ENCODE results near the gene FTO.
A peak's percentile ranks its signal among the peaks of the same experiment; 100 is the strongest.

Gene FTO

GRCh38 chr16:53901408-53901807 lies 197.5 kb downstream of the FTO start:
- no peak for DNase-seq (ENCODE audit: low spot score)

- no peak for DNase-seq (ENCODE audit: low spot score)
Observed at GRCh38 chr16:53904533-53904932, 200.6 kb downstream of the FTO start.

GRCh38 chr16:53905028-53905427 lies 201.1 kb downstream of the FTO start:
- DNase-seq (ENCODE audit: low spot score) = no peak

- DNase-seq (ENCODE audit: low spot score) = no peak
Observed at GRCh38 chr16:53908731-53909130, 204.8 kb downstream of the FTO start.

GRCh38 chr16:53910990-53911389 lies 207.0 kb downstream of the FTO start:
- no peak for DNase-seq (ENCODE audit: low spot score)

GRCh38 chr16:53911513-53911912 lies 207.6 kb downstream of the FTO start:
- DNase-seq (ENCODE audit: low spot score) = no peak

GRCh38 chr16:53912155-53912554 lies 208.2 kb downstream of the FTO start:
- no peak for DNase-seq (ENCODE audit: low spot score)

GRCh38 chr16:53913099-53913870 lies 209.3 kb downstream of the FTO start:
- DNase-seq (ENCODE audit: low spot score) = peak; percentile 55

- peak; percentile 32 for DNase-seq (ENCODE audit: low spot score)
Observed at GRCh38 chr16:53913920-53914319, 210.0 kb downstream of the FTO start.

GRCh38 chr16:53914736-53915135 lies 210.8 kb downstream of the FTO start:
- no peak for DNase-seq (ENCODE audit: low spot score)

GRCh38 chr16:53915452-53916160 lies 211.7 kb downstream of the FTO start:
- no peak for DNase-seq (ENCODE audit: low spot score)

- no peak for DNase-seq (ENCODE audit: low spot score)
Observed at GRCh38 chr16:53920988-53921387, 217.0 kb downstream of the FTO start.

- DNase-seq (ENCODE audit: low spot score) = no peak
Observed at GRCh38 chr16:53922067-53922806, 218.3 kb downstream of the FTO start.

- DNase-seq (ENCODE audit: low spot score) = no peak
Observed at GRCh38 chr16:53922807-53923571, 219.0 kb downstream of the FTO start.

GRCh38 chr16:53924331-53925106 lies 220.6 kb downstream of the FTO start:
- DNase-seq (ENCODE audit: low spot score) = no peak

GRCh38 chr16:53925107-53925410 lies 221.1 kb downstream of the FTO start:
- no peak for DNase-seq (ENCODE audit: low spot score)

- DNase-seq (ENCODE audit: low spot score) = no peak
Observed at GRCh38 chr16:53925526-53925925, 221.6 kb downstream of the FTO start.

GRCh38 chr16:53926209-53926608 lies 222.3 kb downstream of the FTO start:
- DNase-seq (ENCODE audit: low spot score) = no peak

GRCh38 chr16:53932975-53933374 lies 229.0 kb downstream of the FTO start:
- no peak for DNase-seq (ENCODE audit: low spot score)

- DNase-seq (ENCODE audit: low spot score) = no peak
Observed at GRCh38 chr16:53933407-53933806, 229.5 kb downstream of the FTO start.

- no peak for DNase-seq (ENCODE audit: low spot score)
Observed at GRCh38 chr16:53936052-53936451, 232.1 kb downstream of the FTO start.

- DNase-seq (ENCODE audit: low spot score) = no peak
Observed at GRCh38 chr16:53936529-53936928, 232.6 kb downstream of the FTO start.

All from pons (tissue), 1 donor.